ENCODE results near the gene SRMS. TPM values are rescaled to one million over a fixed set of nuclear protein-coding genes. Genes with fewer than 3 reads are reported as not detected.

SRMS gene
- total and polyA plus RNA-seq, 2 donors = 0.05 TPM

GRCh38 chr20:63498960-63499337 is 48.6 kb downstream of the SRMS start, which contains the start of gene EEF1A2:
TSS of gene EEF1A2 (minus strand) at chr20:63499083. CDS start at chr20:63497763, 1,320 bp downstream.
- Histone ChIP-seq H3K4me1 (ENCODE audit: control insufficient read depth in 2 of 2, insufficient read depth in 2 of 2, low read length in 2 of 2) (no peaks in the 10 kb centered on the region), H3K9me3 (ENCODE audit: control insufficient read depth in 2 of 2, insufficient read depth in 1 of 2, low read length in 1 of 2) (no peaks in the 10 kb centered on the region), H3K27ac (ENCODE audit: low read depth in 1 of 2, low read length in 1 of 2) (no peak within 1 kb of the TSS), H3K4me3 (ENCODE audit: low read length in 2 of 2) (peak within 1 kb of the TSS in 1 of 2 donors; percentile 40), H3K36me3 (ENCODE audit: control insufficient read depth in 2 of 2, insufficient read depth in 2 of 2, low read length in 1 of 2) (no peaks in the 10 kb centered on the region), H3K27me3 (ENCODE audit: control insufficient read depth in 2 of 2, insufficient read depth in 1 of 2, low read length in 1 of 2) (peaks cover 49 to 90% of the 10 kb centered on the region in 2 donors)
- peak in 1 of 9 donors; percentile 16 for DNase-seq (ENCODE audit: low read depth in 6 of 9, low spot score in 9 of 9)
- 1% methylated on average over 58 of the region's 58 CpGs for WGBS

DNA sequence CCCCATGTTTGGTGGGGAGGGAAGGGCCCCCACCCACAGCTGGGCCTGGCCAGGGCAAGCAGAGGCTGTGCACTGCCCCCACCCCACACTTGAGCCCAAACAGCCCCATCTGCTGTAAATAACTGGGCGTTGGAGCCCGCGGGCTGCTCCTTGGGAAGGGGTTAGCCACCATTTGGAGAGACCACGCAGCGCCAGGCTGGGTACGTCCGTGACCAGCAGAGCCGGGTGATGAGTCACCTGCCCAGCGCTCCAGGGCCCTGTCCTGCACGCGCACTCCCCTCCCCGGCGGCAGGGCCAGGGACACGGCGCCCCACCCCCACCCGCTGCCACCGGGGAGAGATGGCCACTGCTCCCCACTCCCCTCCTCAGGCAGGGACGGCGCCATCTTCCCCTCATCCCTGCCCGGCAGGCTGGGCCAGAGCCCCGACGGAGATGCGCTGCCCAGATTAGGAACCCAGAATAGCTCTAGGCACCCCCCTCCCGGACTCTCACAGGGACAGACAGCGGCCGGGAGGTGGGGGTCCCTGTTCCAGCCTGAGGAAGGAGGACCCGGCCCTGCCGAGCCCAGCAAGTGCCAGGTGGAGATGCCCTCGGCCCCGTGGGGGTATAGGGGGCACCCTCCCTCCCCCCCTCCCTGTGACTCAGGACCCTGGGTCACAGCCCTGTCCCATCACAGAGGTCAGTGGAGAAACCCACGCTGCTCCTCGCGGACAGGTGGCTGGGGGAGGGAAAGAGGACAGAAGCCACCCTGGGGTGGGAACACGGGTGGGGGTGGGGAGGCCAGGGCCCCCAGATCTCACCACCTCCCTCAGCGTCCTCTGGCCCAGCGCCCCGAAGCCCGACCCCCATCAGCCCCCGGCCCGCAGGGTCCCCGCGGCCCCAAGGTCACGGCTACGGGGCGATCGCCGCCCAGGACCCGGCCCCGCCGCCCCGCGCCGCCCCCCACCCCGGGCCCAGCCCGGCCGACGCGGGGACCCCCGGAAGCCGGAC is 49.3 kb downstream of the SRMS start:
- 9% methylated on average over 60 of the region's 60 CpGs for WGBS
- Histone ChIP-seq H3K27ac (ENCODE audit: low read depth in 1 of 2, low read length in 1 of 2) (no peak overlapping the region), H3K27me3 (ENCODE audit: control insufficient read depth in 2 of 2, insufficient read depth in 1 of 2, low read length in 1 of 2) (peaks cover 49 to 84% of the 10 kb centered on the region in 2 donors), H3K4me3 (ENCODE audit: low read length in 2 of 2) (peak overlapping the region in 1 of 2 donors; percentile 40), H3K36me3 (ENCODE audit: control insufficient read depth in 2 of 2, insufficient read depth in 2 of 2, low read length in 1 of 2) (no peaks in the 10 kb centered on the region), H3K4me1 (ENCODE audit: control insufficient read depth in 2 of 2, insufficient read depth in 2 of 2, low read length in 2 of 2) (no peaks in the 10 kb centered on the region), H3K9me3 (ENCODE audit: control insufficient read depth in 2 of 2, insufficient read depth in 1 of 2, low read length in 1 of 2) (no peaks in the 10 kb centered on the region)
- no peak for DNase-seq (ENCODE audit: low read depth in 6 of 9, low spot score in 9 of 9)

- Histone ChIP-seq H3K4me1 (ENCODE audit: control insufficient read depth in 2 of 2, insufficient read depth in 2 of 2, low read length in 2 of 2) (no peaks in the 10 kb centered on the region), H3K36me3 (ENCODE audit: control insufficient read depth in 2 of 2, insufficient read depth in 2 of 2, low read length in 1 of 2) (no peaks in the 10 kb centered on the region), H3K9me3 (ENCODE audit: control insufficient read depth in 2 of 2, insufficient read depth in 1 of 2, low read length in 1 of 2) (no peaks in the 10 kb centered on the region), H3K27ac (ENCODE audit: low read depth in 1 of 2, low read length in 1 of 2) (no peak overlapping the region), H3K27me3 (ENCODE audit: control insufficient read depth in 2 of 2, insufficient read depth in 1 of 2, low read length in 1 of 2) (peaks cover 46 to 76% of the 10 kb centered on the region in 2 donors), H3K4me3 (ENCODE audit: low read length in 2 of 2) (no peak overlapping the region)
- WGBS = 75% methylated on average over 20 of the region's 20 CpGs
- DNase-seq (ENCODE audit: low read depth in 6 of 9, low spot score in 9 of 9) = no peak
These were observed 50.2 kb downstream of the SRMS start for GRCh38 chr20:63497138-63497945.

GRCh38 chr20:63496596-63497120 is 50.9 kb downstream of the SRMS start:
- H3K4me3 ChIP-seq (ENCODE audit: low read length in 2 of 2) = no peak overlapping the region
- no peaks in the 10 kb centered on the region for H3K4me1 ChIP-seq (ENCODE audit: control insufficient read depth in 2 of 2, insufficient read depth in 2 of 2, low read length in 2 of 2)
- no peak for DNase-seq (ENCODE audit: low read depth in 6 of 9, low spot score in 9 of 9)
- 71% methylated on average over 16 of the region's 16 CpGs for WGBS
- H3K36me3 ChIP-seq (ENCODE audit: control insufficient read depth in 2 of 2, insufficient read depth in 2 of 2, low read length in 1 of 2) = no peaks in the 10 kb centered on the region
- no peak overlapping the region for H3K27ac ChIP-seq (ENCODE audit: low read depth in 1 of 2, low read length in 1 of 2)
- H3K27me3 ChIP-seq (ENCODE audit: control insufficient read depth in 2 of 2, insufficient read depth in 1 of 2, low read length in 1 of 2) = peaks cover 46 to 69% of the 10 kb centered on the region in 2 donors
- no peaks in the 10 kb centered on the region for H3K9me3 ChIP-seq (ENCODE audit: control insufficient read depth in 2 of 2, insufficient read depth in 1 of 2, low read length in 1 of 2)

GRCh38 chr20:63495741-63496595 is 51.6 kb downstream of the SRMS start:
- peaks cover 46 to 65% of the 10 kb centered on the region in 2 donors for H3K27me3 ChIP-seq (ENCODE audit: control insufficient read depth in 2 of 2, insufficient read depth in 1 of 2, low read length in 1 of 2)
- H3K4me3 ChIP-seq (ENCODE audit: low read length in 2 of 2) = no peak overlapping the region
- 28% methylated on average over 48 of the region's 48 CpGs for WGBS
- no peaks in the 10 kb centered on the region for H3K36me3 ChIP-seq (ENCODE audit: control insufficient read depth in 2 of 2, insufficient read depth in 2 of 2, low read length in 1 of 2)
- no peaks in the 10 kb centered on the region for H3K9me3 ChIP-seq (ENCODE audit: control insufficient read depth in 2 of 2, insufficient read depth in 1 of 2, low read length in 1 of 2)
- H3K27ac ChIP-seq (ENCODE audit: low read depth in 1 of 2, low read length in 1 of 2) = no peak overlapping the region
- H3K4me1 ChIP-seq (ENCODE audit: control insufficient read depth in 2 of 2, insufficient read depth in 2 of 2, low read length in 2 of 2) = no peaks in the 10 kb centered on the region
- peak in 8 of 9 donors; percentile 6 to 67 (median 40) for DNase-seq (ENCODE audit: low read depth in 6 of 9, low spot score in 9 of 9)

DNA sequence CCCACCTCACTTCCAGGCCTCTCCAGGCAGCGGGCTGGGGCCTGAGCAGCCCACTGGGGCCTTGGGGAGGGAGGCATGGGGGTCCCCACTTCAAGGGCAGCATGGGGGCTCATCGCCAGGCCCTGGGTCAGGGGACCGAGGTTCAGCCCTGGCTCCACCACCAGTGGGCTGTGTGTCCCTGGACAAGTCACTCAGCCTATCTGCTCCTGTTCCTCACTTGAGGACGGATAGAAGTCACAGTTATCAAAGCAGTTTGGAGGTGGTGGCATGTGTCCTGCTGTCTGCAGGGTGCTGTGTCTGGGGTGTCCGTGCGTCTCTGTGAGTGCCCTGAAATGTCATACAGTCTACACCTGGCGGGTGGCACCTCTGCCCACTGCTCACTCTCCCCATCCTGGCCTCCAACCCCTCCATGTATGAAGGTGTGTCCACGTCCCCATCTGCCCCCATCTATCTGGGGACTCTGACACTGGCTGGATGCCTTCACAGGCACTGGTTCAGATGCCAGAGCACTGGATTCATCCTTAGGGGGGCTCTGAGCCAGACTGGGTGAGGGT is 52.3 kb downstream of the SRMS start:
- no peak overlapping the region for H3K4me3 ChIP-seq (ENCODE audit: low read length in 2 of 2)
- H3K36me3 ChIP-seq (ENCODE audit: control insufficient read depth in 2 of 2, insufficient read depth in 2 of 2, low read length in 1 of 2) = no peaks in the 10 kb centered on the region
- no peak overlapping the region for H3K27ac ChIP-seq (ENCODE audit: low read depth in 1 of 2, low read length in 1 of 2)
- H3K9me3 ChIP-seq (ENCODE audit: control insufficient read depth in 2 of 2, insufficient read depth in 1 of 2, low read length in 1 of 2) = no peaks in the 10 kb centered on the region
- no peak for DNase-seq (ENCODE audit: low read depth in 6 of 9, low spot score in 9 of 9)
- 94% methylated on average over 8 of the region's 8 CpGs for WGBS
- no peaks in the 10 kb centered on the region for H3K4me1 ChIP-seq (ENCODE audit: control insufficient read depth in 2 of 2, insufficient read depth in 2 of 2, low read length in 2 of 2)
- H3K27me3 ChIP-seq (ENCODE audit: control insufficient read depth in 2 of 2, insufficient read depth in 1 of 2, low read length in 1 of 2) = peaks cover 46 to 65% of the 10 kb centered on the region in 2 donors

GRCh38 chr20:63494420-63495166 is 53.0 kb downstream of the SRMS start:
- no peak for DNase-seq (ENCODE audit: low read depth in 6 of 9, low spot score in 9 of 9)
- no peak overlapping the region for H3K27ac ChIP-seq (ENCODE audit: low read depth in 1 of 2, low read length in 1 of 2)
- peaks cover 43 to 65% of the 10 kb centered on the region in 2 donors for H3K27me3 ChIP-seq (ENCODE audit: control insufficient read depth in 2 of 2, insufficient read depth in 1 of 2, low read length in 1 of 2)
- 93% methylated on average over 51 of the region's 51 CpGs for WGBS
- H3K4me3 ChIP-seq (ENCODE audit: low read length in 2 of 2) = no peak overlapping the region
- no peaks in the 10 kb centered on the region for H3K4me1 ChIP-seq (ENCODE audit: control insufficient read depth in 2 of 2, insufficient read depth in 2 of 2, low read length in 2 of 2)
- no peaks in the 10 kb centered on the region for H3K9me3 ChIP-seq (ENCODE audit: control insufficient read depth in 2 of 2, insufficient read depth in 1 of 2, low read length in 1 of 2)
- no peaks in the 10 kb centered on the region for H3K36me3 ChIP-seq (ENCODE audit: control insufficient read depth in 2 of 2, insufficient read depth in 2 of 2, low read length in 1 of 2)

GRCh38 chr20:63494084-63494419 is 53.5 kb downstream of the SRMS start:
- WGBS = 94% methylated on average over 7 of the region's 7 CpGs
- no peak for DNase-seq (ENCODE audit: low read depth in 6 of 9, low spot score in 9 of 9)
- H3K9me3 ChIP-seq (ENCODE audit: control insufficient read depth in 2 of 2, insufficient read depth in 1 of 2, low read length in 1 of 2) = no peaks in the 10 kb centered on the region
- no peak overlapping the region for H3K27ac ChIP-seq (ENCODE audit: low read depth in 1 of 2, low read length in 1 of 2)
- no peaks in the 10 kb centered on the region for H3K36me3 ChIP-seq (ENCODE audit: control insufficient read depth in 2 of 2, insufficient read depth in 2 of 2, low read length in 1 of 2)
- no peak overlapping the region for H3K4me3 ChIP-seq (ENCODE audit: low read length in 2 of 2)
- H3K4me1 ChIP-seq (ENCODE audit: control insufficient read depth in 2 of 2, insufficient read depth in 2 of 2, low read length in 2 of 2) = no peaks in the 10 kb centered on the region
- peaks cover 40 to 66% of the 10 kb centered on the region in 2 donors for H3K27me3 ChIP-seq (ENCODE audit: control insufficient read depth in 2 of 2, insufficient read depth in 1 of 2, low read length in 1 of 2)

Measured in thymus (tissue), 11 donors.